HG03025 (cell line): ENCODE results near the gene SLC25A42.

Experiments
- ATAC-seq: cut with Tn5 transposase; IDR thresholded peaks from one replicate; pipeline ENCODE4 v1.9.1; 2021; ENCODE audit warnings: mild to moderate bottlenecking, moderate library complexity; ENCODE audit not compliant: unreplicated experiment, low FRiP score

Gene SLC25A42

GRCh38 chr19:19154768-19155494 is 91.1 kb downstream of the SLC25A42 start:
- ATAC-seq, result no peak

GRCh38 chr19:19155495-19156219 is 91.9 kb downstream of the SLC25A42 start:
- peak; percentile 59 for ATAC-seq

- ATAC-seq, result no peak
These were observed 94.0 kb downstream of the SLC25A42 start for GRCh38 chr19:19157808-19158207.

- ATAC-seq, result no peak
These were observed 95.7 kb downstream of the SLC25A42 start for GRCh38 chr19:19159534-19159933.

GRCh38 chr19:19160461-19161035 is 96.8 kb downstream of the SLC25A42 start:
- ATAC-seq, result no peak

- no peak for ATAC-seq
These were observed 98.7 kb downstream of the SLC25A42 start for GRCh38 chr19:19162495-19162894.
